Measurements from ENCODE around the gene EPHB4.
A peak's percentile ranks its signal among the peaks of the same experiment; 100 is the strongest.
"Not testable (repeated sequence)": the region's sequence is repeated elsewhere in the genome, so short reads cannot be mapped to it uniquely, and the experiment has no call there.

The EPHB4 gene

DNA sequence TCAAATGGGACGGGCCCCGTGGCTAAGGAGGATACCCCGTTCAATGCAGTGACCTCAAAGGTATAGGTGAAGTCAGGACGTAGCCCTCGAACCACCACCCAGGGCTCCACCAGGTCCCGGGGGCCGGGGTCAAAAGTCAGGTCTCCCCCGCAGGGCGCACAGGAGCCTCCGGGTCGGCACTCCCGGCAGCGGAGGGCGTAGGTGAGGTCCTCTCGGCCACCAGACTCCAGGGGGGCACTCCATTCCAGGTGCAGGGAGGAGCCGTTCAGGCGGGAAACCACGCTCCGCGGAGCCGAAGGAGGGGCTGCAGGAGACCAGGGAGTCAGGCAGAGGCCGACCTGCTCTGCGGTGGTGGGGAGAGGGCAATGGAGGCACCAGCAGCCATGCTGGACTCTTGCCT is 7.7 kb downstream of the EPHB4 start:
- no peak for DNase-seq

DNA sequence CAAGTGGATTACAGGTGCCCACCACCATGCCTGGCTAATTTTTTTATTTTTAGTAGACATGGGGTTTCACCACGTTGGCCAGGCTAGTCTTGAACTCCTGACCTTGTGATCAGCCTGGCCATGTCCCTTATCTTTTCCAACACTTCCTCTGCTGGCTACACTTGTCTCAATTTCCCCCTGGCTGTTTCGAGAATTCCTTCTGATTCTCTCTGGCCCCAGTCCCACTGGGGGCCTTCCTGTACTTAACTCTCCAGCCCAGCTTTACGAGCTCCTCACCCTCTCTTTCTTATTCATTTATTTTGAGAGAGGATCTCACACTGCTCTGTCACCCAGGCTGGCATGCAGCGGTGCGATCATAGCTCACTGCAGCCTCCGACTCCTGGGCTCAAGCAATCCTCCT is 8.5 kb downstream of the EPHB4 start:
- DNase-seq, result no peak

DNA sequence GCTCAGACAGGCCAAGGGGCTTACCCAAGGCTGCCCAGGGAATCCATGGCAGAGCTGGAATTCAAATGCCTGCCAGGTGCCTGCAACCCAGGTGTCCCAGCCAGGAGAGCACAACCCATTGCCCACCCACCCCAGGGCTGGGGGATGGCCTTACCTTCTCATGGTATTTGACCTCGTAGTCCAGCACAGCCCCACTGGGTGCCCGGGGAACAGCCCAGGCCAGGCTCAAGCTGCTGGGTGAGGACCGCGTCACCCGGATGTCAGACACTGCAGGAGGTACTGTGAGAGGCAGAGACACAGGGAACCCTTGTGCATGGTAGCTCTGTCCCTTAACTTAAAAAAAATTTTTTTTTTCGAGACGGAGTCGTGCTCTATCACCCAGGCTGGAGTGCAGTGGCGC is 9.0 kb downstream of the EPHB4 start:
- no peak for DNase-seq

DNA sequence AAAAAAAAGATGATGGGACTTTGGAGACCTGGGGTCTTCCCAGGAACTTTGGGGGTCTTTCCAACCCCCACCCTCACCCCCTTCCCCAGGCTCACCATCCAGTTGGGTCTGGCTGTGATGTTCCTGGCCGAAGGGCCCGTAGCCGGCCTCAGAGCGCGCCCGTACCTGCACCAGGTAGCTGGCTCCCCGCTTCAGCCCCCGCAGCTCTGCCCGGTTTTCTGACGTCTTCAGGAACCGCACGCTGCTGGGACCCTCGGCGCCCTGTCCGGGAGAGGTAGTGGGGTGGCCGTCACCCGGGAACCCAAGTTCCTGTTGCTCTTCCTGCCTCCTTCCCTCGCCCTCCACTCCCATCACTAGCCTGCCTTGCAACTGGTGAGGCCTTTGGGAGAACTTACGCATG is 10.2 kb downstream of the EPHB4 start:
- DNase-seq, result no peak

DNA sequence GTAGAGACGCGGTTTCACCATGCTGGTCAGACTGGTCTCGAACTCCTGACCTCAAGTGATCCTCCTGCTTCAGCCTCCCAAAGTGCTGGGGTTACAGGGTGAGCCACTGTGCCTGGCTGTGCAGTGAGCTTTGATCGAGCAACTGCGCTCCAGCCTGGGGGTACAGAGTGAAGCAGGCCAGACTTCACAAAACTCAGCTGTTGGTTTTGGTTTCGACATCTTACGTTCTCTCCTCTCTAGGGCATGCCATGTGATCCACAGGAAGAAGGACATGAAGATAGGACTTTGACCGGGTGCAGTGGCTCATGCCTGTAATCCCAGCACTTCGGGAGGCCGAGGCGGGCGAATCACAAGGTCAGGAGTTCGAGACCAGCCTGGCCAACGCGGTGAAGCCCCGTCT is 10.8 kb downstream of the EPHB4 start:
- not testable (repeated sequence) for DNase-seq

DNA sequence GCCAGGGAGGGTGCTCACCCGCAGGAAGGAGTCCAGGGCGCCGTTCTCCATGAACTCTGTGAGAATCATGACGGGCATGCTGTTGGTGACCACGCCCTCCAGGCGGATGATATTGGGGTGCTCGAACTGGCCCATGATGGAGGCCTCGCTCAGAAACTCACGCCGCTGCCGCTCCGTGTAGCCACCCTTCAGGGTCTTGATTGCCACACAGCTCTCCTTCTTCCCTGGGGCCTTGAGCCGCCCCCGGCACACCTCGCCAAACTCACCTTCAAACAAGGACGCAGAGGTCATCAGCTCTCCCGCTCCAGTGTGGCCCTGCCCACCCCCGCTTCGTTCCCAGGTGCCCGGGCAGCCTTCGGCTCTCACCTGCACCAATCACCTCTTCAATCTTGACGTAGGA is 14.6 kb downstream of the EPHB4 start:
- no peak for DNase-seq

DNA sequence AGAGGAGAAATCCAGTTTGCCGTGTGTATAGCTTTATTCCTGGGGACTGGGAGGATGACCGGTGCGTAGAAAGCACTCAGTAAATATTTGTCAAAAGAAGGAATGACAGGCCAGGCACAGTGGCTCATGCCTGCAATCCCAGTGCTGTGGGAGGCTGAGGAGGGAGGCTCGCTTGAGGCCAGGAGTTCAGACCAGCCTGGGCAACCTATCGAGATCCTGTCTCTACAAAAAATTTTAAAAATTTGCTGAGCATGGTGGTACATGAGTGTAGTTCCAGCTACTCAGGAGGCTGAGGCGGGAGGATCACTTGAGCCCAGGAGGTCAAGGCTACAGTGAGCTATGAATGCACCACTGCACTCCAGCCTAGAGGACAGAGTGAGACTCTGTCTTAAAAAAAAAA is 15.8 kb downstream of the EPHB4 start:
- DNase-seq, result no peak

DNA sequence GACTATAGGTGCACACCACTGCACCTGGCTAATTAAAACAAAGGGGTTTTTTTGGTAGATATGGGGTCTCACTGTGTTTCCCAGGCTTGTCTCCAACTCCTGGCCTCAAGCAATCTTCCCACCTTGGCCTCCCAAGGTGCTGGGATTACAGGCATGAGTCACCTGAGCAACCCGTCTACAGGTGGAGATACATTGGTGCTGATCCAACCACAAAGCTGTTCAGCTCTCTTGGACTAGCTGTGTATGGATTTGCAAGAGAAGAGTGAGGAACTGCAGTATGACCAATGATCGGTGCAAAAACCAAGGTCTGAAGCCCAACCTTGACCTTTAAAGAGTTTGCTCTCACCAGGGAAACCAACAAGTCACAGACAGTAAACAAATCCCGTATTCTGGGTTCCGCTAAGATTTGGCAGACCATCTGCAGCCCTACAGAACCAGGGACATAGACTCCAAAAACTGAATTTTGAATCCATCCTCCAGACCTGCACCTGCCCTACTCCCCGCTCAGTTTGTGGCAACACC is 18.9 kb downstream of the EPHB4 start:
- DNase-seq, result no peak

DNA sequence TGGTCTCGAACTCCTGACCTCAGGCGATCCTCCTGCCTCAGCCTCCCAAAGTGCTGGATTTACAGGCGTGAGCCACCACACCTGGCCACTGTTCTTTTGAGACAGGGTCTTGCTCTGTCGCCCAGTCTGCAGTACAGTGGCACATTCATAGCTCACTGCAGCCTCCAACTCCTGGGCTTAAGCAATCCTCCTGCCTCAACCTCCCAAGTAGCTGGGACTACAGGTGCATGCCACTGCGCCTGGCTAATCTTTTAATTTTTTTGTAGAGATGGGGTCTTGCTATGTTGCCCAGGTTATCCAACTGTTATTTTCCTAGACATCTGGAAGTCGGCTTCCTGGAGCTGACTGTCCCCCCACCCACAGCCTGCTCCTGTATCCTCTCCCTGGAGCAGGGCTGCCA is 20.4 kb downstream of the EPHB4 start:
- not testable (repeated sequence) for DNase-seq

DNA sequence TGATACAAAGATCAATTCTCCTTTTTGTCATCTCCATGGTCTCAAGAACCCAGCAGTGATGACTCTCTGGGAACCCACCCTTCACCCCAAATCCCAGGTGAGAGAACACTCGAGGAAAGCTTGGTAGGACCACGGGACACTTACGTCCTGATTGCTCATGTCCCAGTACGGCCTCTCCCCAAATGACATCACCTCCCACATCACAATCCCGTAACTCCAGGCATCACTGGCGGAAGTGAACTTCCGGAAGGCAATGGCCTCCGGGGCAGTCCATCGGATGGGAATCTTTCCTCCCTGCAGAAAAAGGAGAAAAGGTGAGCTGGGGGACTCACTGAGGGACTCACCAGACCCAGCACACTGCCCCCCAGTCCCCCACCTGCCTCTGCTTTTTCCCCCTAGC is 21.0 kb downstream of the EPHB4 start:
- DNase-seq, result no peak

DNA sequence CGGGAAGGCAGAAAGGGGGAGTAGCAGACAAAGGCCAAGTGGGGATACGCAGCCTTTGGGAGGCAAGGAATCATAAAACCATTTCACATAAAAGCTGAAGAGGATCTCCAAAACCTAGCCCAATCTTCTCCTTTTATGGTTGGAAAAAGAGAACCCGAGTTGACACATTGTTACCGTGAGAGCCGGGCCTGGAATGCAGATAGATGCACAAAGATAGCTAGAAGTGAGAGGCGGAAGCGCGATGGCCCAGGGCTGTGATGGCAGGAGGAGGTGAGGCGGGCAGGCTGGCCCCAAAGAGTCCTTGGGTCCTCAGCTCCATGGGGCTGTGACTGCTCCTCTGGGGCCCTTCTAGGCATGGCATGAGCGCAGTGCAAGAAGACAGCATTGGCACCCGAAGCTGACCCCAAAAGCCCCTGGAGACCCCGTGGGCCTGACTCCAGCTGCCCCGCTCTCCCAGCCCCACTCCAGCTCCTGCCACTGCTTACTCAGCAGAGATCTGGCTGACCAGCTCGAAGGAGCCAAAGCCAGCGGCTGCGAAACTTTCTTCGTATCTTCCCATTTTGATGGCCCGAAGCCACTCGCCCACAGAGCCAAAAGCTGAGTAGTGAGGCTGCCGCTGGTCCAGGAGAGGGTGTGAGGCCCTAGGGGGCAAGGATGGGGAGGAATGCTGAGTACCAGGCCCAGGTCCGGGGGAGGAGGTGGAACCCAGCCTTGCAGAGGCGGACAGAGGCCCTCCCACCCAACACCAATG is 22.5 kb downstream of the EPHB4 start:
- DNase-seq, result no peak

DNA sequence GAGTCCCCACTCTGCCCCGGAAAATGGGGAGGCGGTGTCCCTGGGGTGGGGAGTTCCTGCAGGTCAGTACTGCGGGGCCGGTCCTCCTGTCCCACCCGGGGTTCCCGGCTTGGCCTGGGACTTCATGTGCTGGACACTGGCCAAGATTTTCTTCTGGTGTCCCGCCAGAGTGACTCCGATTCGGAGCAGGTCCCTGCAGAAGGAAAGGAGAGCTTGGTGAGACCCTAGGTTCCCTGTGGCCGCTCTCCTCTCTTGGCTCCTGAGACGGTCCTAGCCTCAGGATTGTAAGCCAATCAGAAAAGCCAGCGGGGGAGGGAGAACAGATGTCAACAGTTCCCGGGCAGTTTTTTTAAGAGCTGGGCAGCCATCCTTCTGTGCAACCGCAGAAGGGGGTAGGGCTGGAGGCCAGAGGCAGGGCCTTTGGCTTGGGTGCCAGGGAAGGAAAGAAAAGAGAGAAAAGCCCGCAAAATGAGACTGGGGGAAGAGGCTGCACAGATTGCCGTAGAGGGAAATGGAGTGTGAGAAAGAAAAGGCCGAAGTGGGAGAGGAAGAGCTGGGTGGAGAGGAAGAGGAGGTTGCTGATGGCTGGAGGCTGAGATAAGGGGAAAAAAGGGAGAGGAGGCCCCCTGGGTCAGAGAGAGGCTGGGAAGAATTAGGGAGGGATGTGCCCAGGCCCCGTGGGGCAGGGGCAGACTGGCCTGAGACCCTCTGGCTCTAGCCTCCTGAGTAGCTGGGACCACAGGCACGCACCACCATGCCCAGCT is 23.7 kb downstream of the EPHB4 start:
- peak; percentile 64 to 85 for DNase-seq

DNA sequence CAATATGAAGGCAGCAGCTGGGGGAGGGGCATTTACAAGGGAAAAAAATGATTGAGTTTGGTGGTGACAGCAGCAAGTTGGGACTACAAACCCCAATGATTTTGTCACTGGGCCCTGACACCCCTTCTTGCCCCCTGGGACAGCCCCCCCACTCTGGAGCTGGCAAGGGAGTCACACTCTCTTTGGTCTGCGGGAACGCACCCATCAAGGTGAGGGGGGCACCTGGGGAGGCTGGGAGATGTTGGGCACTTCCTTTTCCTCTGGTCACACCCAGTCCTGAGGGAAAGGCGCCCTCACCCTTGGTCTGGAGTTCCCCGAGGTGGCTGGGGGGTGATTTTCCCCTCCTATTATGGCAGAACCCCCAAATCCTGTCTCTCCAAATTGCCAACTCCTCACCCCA is 24.4 kb downstream of the EPHB4 start:
- DNase-seq, result no peak

DNA sequence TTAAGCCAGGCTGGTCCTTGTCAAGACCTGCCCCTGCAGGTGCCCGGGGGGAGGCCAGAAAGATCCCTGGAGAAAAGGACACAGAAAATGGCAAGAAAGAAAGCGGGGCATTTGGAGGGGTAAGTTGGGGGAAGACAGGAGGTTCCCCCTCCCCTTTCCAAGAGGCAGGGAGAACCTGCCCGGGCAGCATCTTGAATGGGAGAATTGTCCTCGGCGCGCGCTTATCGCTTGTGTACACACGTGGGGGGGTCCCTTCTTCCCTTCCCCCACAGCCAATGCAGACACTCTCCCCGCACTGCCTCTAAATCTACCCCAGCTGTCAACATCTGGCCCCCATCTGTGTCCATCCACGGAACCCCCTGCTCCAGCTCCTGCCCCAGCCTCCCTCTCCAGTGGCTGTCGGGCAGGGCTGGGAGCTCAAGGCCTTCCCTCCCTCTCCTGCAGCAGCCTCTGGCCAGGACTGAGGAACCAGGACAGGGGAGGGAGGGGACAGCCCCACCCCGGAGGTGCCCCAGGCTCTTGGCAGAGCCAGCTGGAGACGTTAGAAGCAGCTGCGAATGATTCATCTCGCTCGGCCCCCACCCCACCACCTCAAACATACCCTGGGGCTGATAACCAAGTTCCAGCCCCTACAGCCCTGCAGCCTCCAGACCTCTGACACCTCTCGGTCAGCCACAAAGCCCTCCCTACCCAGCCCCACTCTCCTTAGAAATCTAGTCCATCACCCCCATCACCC is 25.3 kb downstream of the EPHB4 start:
- no peak for DNase-seq

DNA sequence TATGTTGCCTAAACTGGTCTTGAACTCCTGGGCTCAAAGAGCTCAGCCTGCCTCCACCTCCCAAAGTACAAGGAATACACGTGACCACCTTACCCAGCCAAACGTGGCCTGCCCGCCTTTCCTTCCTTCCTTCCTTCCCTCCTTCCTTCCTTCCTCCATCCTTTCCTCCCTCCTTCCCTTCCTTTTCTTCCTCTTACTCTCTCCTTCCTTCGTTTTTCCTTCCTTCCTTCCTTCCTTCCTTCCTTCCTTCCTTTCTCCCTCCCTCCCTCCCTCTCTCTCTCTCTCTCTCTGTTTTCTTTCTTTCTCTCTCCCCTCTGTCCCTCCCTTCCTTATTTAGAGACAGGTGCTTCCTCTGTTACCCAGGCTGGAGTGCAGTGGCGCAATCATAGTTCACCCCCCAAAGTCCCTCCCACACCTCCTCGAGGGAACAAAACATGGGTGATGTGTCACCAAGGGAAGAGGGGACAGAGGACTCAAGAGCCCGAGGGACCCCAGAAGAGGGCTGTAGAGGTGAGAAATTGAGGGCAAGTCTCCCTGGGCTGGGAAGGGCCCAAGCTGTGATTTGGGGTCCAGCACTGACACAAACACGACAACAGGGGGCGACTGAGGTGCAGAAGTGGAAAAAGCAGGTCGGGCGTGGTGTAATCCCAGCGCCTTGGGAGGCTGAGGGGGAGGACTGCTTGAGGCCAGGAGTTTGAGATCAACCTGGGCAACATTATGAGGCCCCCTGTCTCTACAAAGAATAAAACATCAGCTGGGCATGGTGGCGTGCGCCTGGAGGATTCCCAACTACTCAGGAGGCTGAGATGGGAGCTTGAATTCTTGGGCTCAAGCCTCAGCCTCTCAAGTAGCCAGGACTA is 28.1 kb downstream of the EPHB4 start:
- DNase-seq, result peak; percentile 4 to 46

DNA sequence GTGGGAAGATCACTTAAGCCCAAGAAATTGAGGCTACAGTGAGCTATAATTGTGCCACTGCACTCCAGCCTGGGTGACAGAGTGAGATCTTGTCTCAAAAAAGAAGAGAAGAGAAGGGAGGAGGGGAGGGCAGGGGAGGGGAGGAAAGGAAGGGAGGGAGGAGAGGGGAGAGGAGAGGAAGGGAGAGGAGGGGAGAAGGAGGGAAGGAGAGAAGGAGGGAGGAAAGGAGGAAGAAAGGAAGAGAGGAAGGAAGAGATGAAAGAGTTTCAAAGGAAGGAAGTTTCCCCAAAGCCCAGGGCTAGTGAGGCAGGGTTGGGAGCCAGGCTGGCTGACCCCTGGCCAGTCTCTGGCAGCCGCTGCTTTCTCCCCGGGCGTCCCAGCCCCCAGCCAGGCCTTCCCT is 32.6 kb downstream of the EPHB4 start:
- no peak for DNase-seq

DNA sequence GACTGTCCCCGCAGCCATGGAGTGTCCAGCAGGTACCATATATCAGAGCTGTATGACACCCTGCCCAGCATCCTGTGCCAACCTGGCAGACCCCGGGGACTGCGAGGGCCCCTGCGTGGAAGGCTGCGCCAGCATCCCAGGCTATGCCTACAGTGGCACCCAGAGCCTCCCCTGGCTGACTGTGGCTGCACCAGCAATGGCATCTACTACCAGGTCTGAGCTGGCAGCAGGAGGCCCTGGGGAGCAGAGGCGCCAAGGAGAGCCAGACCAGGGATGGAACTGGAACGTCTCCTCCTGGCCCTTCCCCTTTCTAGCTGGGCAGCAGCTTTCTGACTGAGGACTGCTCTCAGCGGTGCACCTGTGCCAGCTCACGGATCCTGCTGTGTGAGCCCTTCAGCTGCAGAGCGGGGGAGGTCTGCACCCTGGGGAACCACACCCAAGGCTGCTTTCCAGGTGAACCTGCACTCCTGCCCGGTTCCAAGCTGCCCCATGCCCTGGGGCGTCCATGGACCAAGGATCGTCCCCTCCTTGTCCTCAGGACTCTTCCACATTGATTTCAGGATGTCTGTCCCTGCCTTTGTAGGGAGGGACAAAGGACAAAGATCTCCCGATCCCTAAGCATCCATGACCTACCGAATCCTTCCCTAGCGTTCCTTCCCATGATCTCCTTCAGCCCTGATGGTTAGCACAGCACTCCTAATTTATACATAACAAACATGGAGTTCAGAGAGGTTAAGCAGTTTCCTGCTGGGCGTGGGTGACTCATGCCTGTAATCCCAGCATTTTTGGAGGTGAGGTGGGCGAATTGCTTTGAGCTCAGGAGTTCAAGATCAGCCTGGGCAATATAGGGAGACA is 33.3 kb downstream of the EPHB4 start:
- no peak for DNase-seq

DNA sequence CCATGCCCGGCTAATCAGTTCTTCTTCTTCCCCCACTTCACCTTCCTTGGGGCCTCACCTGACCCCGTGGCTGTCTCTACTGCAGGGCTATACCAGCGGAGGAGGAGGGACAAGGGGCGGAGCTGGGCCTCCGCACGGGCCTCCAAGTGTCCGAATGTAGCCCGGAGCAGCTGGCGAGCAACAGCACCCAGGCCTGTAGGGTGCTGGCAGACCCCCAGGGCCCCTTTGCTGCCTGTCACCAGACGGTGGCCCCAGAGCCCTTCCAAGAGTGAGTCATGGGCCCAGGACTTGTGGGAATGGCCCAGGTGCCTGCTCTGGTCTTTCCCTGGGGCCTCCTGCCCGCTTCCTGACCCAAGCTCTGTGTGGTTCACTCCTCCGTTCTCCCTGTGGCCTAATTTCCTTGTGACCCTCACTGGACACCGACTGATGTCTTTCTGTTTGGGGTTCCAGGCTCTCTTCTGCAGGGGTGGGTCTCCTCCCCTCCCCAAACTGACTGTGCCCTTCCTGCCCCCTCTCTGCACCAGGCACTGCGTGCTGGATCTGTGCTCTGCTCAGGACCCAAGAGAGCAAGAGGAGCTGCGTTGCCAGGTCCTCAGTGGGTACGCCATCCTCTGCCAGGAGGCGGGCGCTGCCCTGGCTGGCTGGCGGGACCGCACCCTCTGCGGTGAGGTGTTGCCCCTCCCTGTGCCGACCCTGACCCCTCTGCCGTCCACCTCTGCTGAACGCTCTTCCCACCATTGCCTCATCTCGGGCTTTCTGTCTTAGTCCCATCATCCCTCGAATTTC is 35.2 kb downstream of the EPHB4 start:
- DNase-seq, result no peak

DNA sequence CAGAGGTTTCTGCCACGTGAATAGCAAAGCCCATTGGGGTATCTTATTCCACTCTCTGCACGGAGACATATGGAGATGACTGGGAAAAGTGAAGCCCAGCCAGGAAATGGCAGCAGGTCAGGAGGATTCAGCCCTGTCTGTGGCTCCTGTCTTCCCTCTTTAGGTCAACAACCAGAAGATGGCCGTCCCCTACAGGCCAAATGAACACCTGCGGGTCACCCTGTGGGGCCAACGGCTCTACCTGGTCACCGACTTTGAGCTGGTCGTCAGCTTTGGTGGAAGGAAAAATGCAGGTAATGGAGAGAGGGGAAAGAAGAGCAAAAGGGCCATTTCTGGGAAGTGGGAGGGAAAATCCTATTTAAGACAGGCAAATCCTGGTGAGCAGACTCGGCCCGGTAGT is 38.3 kb downstream of the EPHB4 start:
- DNase-seq, result peak in 1 of 2 experiments; percentile 20

DNA sequence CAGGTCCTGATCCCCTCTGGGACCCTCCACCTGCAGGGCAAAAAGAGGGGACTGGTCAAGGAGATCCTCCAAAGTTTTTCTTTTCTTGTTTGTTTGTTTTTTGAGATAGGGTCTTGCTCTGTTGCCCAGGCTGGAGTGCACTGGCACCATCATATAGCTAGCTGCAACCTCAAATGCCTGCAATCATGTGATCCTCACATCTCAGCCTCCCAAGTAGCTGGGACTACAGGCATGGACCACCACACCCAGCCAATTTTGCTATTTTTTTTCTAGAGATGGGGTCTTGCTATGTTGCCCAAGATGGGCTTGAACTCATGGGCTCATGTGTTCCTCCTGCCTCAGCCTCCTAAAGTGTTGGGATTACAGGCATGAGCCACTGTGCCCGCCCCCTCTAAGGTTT is 41.0 kb downstream of the EPHB4 start:
- no peak for DNase-seq

DNA sequence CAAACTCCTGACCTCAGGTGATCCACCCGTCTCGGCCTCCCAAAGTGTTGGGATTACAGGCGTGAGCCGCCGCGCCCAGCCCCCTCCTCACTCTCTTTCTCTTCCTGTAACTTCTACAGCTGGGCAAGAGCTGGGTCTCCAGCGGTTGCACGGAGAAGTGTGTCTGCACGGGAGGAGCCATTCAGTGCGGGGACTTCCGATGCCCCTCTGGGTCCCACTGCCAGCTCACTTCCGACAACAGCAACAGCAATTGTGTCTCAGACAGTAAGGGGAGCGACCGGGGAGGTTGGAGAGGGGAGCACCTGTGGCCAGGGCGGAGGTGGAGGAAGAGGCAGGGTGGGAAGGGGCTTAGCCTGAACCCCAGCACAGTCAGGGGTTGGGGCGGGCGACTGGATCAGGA is 41.4 kb downstream of the EPHB4 start:
- DNase-seq, result no peak

All from NCI-H524 (cell line).